HL-60 (cell line): ENCODE results near the gene HSPA1A.

Source experiments
- POLR2AphosphoS5 ChIP-seq: IDR thresholded peaks from 2 replicates; pipeline ENCODE4 v1.6.1; 2012; ENCODE audit warnings: low read depth
- TF ChIP-seq, protein P1 (sequence below): IDR thresholded peaks from one replicate; pipeline ENCODE4 v1.5.1; 2011; ENCODE audit warnings: low read length, control low read depth, inconsistent platforms; ENCODE audit not compliant: insufficient read depth

DNA sequence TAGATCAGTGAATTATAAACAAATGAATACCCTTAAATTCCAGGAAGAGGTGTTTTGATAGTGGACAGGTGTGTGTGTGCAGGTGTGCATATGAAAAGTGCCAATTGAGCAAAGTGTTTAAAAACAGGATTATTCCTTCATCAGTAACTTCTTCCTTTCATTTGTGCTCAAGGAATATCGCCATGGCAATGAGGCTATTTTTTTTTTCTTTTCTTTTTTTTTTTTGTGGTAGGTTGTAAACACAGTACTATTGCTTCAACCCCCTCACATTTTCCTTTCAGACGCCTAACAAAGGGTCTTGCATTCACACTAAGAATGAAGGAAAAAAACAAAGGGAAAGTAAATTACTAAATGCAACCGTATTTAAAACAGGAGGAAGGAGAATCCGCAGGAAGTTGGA is 10.2 kb downstream of the HSPA1A start:
- TF ChIP-seq POLR2AphosphoS5: no peak
- TF ChIP-seq, protein P1, sequence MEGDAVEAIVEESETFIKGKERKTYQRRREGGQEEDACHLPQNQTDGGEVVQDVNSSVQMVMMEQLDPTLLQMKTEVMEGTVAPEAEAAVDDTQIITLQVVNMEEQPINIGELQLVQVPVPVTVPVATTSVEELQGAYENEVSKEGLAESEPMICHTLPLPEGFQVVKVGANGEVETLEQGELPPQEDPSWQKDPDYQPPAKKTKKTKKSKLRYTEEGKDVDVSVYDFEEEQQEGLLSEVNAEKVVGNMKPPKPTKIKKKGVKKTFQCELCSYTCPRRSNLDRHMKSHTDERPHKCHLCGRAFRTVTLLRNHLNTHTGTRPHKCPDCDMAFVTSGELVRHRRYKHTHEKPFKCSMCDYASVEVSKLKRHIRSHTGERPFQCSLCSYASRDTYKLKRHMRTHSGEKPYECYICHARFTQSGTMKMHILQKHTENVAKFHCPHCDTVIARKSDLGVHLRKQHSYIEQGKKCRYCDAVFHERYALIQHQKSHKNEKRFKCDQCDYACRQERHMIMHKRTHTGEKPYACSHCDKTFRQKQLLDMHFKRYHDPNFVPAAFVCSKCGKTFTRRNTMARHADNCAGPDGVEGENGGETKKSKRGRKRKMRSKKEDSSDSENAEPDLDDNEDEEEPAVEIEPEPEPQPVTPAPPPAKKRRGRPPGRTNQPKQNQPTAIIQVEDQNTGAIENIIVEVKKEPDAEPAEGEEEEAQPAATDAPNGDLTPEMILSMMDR: no peak
